DND-41 (cell line): ENCODE results near the gene RORC.

Source experiments
- CTCF ChIP-seq: IDR thresholded peaks from 2 replicates; pipeline ENCODE4 v1.5.1; 2012; ENCODE audit warnings: borderline replicate concordance, low read length, moderate library complexity, mild to moderate bottlenecking; ENCODE audit not compliant: poor library complexity, severe bottlenecking; ENCODE audit errors: extremely low read depth
- EZH2 ChIP-seq: IDR thresholded peaks from 3 replicates; pipeline ENCODE4 v1.6.1; 2012; ENCODE audit warnings: borderline replicate concordance, low read depth, mild to moderate bottlenecking, moderate library complexity, low read length, inconsistent platforms; ENCODE audit not compliant: severe bottlenecking

- TF ChIP-seq EZH2 (no peak), CTCF (no peak)
These were observed 47.8 kb downstream of the RORC start for GRCh38 chr1:151783796-151784195.
